ENCODE results near the gene KLHL30. TPM values are rescaled to one million over a fixed set of nuclear protein-coding genes. Genes with fewer than 3 reads are reported as not detected.

The KLHL30 gene, protein sequence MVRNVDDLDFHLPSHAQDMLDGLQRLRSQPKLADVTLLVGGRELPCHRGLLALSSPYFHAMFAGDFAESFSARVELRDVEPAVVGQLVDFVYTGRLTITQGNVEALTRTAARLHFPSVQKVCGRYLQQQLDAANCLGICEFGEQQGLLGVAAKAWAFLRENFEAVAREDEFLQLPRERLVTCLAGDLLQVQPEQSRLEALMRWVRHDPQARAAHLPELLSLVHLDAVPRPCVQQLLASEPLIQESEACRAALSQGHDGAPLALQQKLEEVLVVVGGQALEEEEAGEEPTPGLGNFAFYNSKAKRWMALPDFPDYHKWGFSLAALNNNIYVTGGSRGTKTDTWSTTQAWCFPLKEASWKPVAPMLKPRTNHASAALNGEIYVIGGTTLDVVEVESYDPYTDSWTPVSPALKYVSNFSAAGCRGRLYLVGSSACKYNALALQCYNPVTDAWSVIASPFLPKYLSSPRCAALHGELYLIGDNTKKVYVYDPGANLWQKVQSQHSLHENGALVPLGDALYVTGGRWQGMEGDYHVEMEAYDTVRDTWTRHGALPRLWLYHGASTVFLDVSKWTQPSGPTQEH
- not detected for total RNA-seq

- no peak within 1 kb of the TSS for H3K27ac Mint-ChIP-seq
- intact Hi-C loops (cut with micrococcal nuclease) = loop anchor here (1.0 kb wide), 1 partner anchor 170 kb away; no protein-coding TSS in a partner anchor
- no peaks in the 10 kb centered on the region for H3K9me3 Mint-ChIP-seq
- DNase-seq = no peak
- peaks cover 6% of the 10 kb centered on the region for H3K4me1 Mint-ChIP-seq (ENCODE audit: low read depth)
- H3K27me3 Mint-ChIP-seq (ENCODE audit: low read depth) = no peaks in the 10 kb centered on the region
- H3K36me3 Mint-ChIP-seq (ENCODE audit: low read depth) = no peaks in the 10 kb centered on the region
- CTCF ChIA-PET = interaction anchor here (0.6 to 1.6 kb wide), 7 partner anchors 14 to 304 kb away, joined by 3 to 7 read pairs (median 3); no protein-coding TSS in a partner anchor
- no peak within 1 kb of the TSS for H3K4me3 Mint-ChIP-seq
Measured at GRCh38 chr2:238138331-238139195, at the start of gene KLHL30. KLHL30 (plus strand) TSS chr2:238138668; CDS start chr2:238140755, 2,087 bp downstream.

- H3K36me3 Mint-ChIP-seq (ENCODE audit: low read depth) = peaks cover 21% of the 10 kb centered on the region
- no peaks in the 10 kb centered on the region for H3K4me1 Mint-ChIP-seq (ENCODE audit: low read depth)
- intact Hi-C loops (cut with micrococcal nuclease) = no loop called here
- no peaks in the 10 kb centered on the region for H3K9me3 Mint-ChIP-seq
- DNase-seq = no peak
- H3K27ac Mint-ChIP-seq = no peak overlapping the region
- H3K4me3 Mint-ChIP-seq = no peak overlapping the region
- CTCF ChIA-PET = interaction anchor here (1.1 kb wide), 1 partner anchor 23 kb away, joined by 3 read pairs; no protein-coding TSS in a partner anchor
- no peaks in the 10 kb centered on the region for H3K27me3 Mint-ChIP-seq (ENCODE audit: low read depth)
Measured at GRCh38 chr2:238090887-238091286, 47.6 kb upstream of the KLHL30 start.

DNA sequence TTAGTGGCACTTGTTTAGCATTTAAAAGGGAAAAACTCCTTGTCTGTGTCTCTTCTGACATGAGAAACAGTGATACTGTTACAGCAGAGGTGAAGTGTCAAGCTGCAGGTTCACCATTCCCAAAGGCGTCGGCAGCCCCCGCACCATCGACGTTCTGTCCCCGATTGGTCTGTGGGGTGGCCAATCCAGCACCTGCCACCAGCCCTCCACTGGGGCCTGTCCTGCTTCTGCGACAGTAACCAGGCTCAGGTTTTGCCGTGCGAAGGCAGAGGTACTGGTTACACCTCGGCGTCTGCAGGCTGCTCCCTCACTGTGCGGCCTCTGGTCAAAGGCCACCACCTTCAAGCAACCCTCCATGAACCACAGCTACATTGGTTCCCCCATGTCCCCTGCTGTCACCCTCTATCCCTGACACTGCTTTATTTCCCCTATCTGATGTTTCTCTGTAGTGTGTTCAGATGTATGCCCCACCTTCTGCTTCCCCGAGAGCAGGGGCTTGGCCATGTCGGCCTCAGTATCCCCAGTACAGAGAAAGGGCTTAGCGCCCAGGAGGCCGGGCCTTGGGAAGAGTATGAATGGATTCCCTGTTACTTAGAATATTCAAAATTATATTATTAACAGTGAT lies 46.9 kb upstream of the KLHL30 start:
- DNase-seq = no peak
- CTCF ChIA-PET = interaction anchor here (1.1 kb wide), 1 partner anchor 24 kb away, joined by 3 read pairs; no protein-coding TSS in a partner anchor
- Mint-ChIP-seq H3K9me3 (no peaks in the 10 kb centered on the region), H3K27ac (no peak overlapping the region), H3K27me3 (ENCODE audit: low read depth) (no peaks in the 10 kb centered on the region), H3K36me3 (ENCODE audit: low read depth) (peaks cover 20% of the 10 kb centered on the region), H3K4me3 (no peak overlapping the region), H3K4me1 (ENCODE audit: low read depth) (no peaks in the 10 kb centered on the region)
- intact Hi-C loops (cut with micrococcal nuclease) = no loop called here

DNA sequence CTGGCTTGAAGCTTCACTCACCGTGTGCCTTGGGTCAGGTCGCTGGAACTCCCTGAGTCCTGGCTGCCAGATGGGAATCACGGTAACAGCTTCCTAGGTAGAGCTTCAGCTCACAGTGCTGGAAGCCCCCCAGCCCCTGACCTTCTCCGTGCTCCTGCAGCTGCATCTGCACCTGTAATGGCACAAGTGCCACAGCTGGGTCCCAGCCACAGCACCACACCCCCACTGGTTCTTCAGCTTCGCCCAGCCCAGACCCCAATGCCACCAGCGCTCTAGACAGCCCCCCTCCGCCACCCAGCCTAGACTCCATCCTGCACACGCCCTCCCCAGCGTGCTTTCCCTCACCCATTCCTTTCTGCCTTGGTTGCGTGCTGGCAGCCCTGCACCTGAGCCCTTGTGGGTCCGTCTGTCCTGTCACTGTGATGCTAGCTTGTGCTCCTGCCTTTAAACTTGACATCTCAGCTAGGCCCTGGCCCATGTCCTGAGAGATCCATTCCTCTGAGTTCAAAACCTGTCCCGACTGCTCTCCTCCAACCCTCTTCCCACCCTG lies 45.9 kb upstream of the KLHL30 start:
- no peak overlapping the region for H3K27ac Mint-ChIP-seq
- H3K9me3 Mint-ChIP-seq = no peaks in the 10 kb centered on the region
- peaks cover 17% of the 10 kb centered on the region for H3K36me3 Mint-ChIP-seq (ENCODE audit: low read depth)
- no peak overlapping the region for H3K4me3 Mint-ChIP-seq
- CTCF ChIA-PET = no interaction called here
- no peaks in the 10 kb centered on the region for H3K4me1 Mint-ChIP-seq (ENCODE audit: low read depth)
- DNase-seq = peak; percentile 1
- H3K27me3 Mint-ChIP-seq (ENCODE audit: low read depth) = no peaks in the 10 kb centered on the region
- intact Hi-C loops (cut with micrococcal nuclease) = no loop called here

GRCh38 chr2:238093181-238094140 lies 45.0 kb upstream of the KLHL30 start:
- Mint-ChIP-seq H3K27ac (no peak overlapping the region), H3K9me3 (no peaks in the 10 kb centered on the region), H3K36me3 (ENCODE audit: low read depth) (peaks cover 21% of the 10 kb centered on the region), H3K27me3 (ENCODE audit: low read depth) (no peaks in the 10 kb centered on the region), H3K4me1 (ENCODE audit: low read depth) (no peaks in the 10 kb centered on the region), H3K4me3 (no peak overlapping the region)
- DNase-seq = no peak
- CTCF ChIA-PET = no interaction called here
- intact Hi-C loops (cut with micrococcal nuclease) = no loop called here

DNA sequence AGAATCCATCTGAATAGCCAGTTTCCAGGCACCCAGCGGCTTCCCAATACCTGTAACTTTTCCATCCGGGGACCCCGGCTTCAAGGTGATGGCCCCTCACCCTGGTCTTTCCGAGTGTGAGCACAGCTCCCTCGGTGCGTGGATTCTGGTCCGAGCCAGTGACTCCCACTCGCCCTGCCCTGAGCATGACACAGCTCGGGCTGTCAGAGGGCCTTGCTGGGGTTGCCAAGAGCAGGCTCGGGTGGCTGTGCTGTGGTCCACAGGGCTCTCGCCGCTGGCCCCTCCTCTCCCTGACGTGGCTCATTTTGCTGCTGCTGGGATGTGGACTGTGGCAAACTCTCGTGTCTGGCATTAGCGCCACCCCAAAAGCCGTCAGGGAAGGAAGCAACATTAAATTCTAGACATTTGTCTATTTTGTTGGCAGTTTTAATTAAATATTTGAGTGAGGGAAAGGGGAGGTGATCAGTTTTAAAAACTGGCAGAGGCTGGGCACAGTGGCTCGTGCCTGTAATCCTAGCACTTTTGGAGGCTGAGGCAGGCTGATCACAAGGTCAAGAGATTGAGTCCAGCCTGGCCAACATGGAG lies 43.9 kb upstream of the KLHL30 start:
- no peaks in the 10 kb centered on the region for H3K27me3 Mint-ChIP-seq (ENCODE audit: low read depth)
- CTCF ChIA-PET = no interaction called here

GRCh38 chr2:238095143-238095542 lies 43.3 kb upstream of the KLHL30 start:
- CTCF ChIA-PET = interaction anchor here (0.6 kb wide), 1 partner anchor 158 kb away, joined by 3 read pairs; no protein-coding TSS in a partner anchor
- H3K9me3 Mint-ChIP-seq = no peaks in the 10 kb centered on the region

More for the DNA sequence above, 43.9 kb upstream of the KLHL30 start:
- Mint-ChIP-seq H3K4me3 (no peak overlapping the region), H3K9me3 (no peaks in the 10 kb centered on the region), H3K36me3 (ENCODE audit: low read depth) (peaks cover 21% of the 10 kb centered on the region), H3K4me1 (ENCODE audit: low read depth) (peaks cover 2% of the 10 kb centered on the region), H3K27ac (peak overlapping the region; percentile 36)
- no peak for DNase-seq
- intact Hi-C loops (cut with micrococcal nuclease) = no loop called here

DNA sequence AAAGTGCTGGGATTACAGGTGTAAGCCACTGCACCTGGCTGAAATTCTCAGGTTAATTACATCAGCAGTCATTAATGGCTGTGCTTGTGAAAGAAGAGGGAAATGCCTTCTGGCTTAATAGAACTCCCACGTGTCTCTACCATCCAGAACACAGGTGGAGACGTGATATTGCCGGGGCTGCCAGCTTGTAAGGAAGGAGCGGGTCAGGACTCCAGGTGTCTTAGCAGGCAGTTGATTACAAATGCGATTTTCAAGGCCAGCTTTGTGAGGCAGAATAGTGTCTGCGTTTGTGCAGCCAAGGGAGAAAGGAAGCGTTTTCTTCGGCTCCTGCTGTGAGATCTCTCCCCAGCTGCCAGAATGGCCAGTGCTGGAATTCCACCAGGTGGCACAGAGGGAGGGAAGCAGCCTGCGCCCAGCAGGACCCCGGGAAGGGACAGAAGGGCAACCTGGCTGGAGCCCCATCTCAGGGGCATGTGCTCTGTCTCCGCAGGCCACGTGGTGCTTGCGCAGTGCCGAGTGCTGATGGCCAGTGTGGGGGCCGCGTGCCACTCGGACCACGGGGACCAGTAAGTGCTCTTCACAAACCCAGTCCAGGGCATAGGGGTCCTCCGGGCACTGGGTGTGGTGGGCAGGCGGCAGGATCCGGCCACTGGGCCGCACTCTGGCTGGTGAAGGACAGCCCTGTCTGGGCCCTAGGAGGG lies 42.0 kb upstream of the KLHL30 start:
- H3K27ac Mint-ChIP-seq = no peak overlapping the region

More at GRCh38 chr2:238095143-238095542, 43.3 kb upstream of the KLHL30 start:
- peaks cover 2% of the 10 kb centered on the region for H3K4me1 Mint-ChIP-seq (ENCODE audit: low read depth)
- H3K27ac Mint-ChIP-seq = no peak overlapping the region
- DNase-seq = no peak
- H3K4me3 Mint-ChIP-seq = no peak overlapping the region
- no peaks in the 10 kb centered on the region for H3K27me3 Mint-ChIP-seq (ENCODE audit: low read depth)
- H3K36me3 Mint-ChIP-seq (ENCODE audit: low read depth) = peaks cover 21% of the 10 kb centered on the region
- intact Hi-C loops (cut with micrococcal nuclease) = no loop called here

GRCh38 chr2:238097201-238097987 lies 41.1 kb upstream of the KLHL30 start:
- Mint-ChIP-seq H3K27ac (no peak overlapping the region), H3K9me3 (no peaks in the 10 kb centered on the region), H3K4me3 (no peak overlapping the region), H3K27me3 (ENCODE audit: low read depth) (no peaks in the 10 kb centered on the region), H3K36me3 (ENCODE audit: low read depth) (peaks cover 16% of the 10 kb centered on the region), H3K4me1 (ENCODE audit: low read depth) (peaks cover 2% of the 10 kb centered on the region)
- CTCF ChIA-PET = no interaction called here
- no peak for DNase-seq
- intact Hi-C loops (cut with micrococcal nuclease) = no loop called here

More for the DNA sequence above, 42.0 kb upstream of the KLHL30 start:
- intact Hi-C loops (cut with micrococcal nuclease) = no loop called here
- no peaks in the 10 kb centered on the region for H3K27me3 Mint-ChIP-seq (ENCODE audit: low read depth)
- no peak for DNase-seq
- H3K4me3 Mint-ChIP-seq = no peak overlapping the region
- H3K4me1 Mint-ChIP-seq (ENCODE audit: low read depth) = peaks cover 2% of the 10 kb centered on the region
- H3K9me3 Mint-ChIP-seq = no peaks in the 10 kb centered on the region
- CTCF ChIA-PET = no interaction called here
- peaks cover 17% of the 10 kb centered on the region for H3K36me3 Mint-ChIP-seq (ENCODE audit: low read depth)

All from activated naive CD4-positive, alpha-beta T cell treated with anti-CD3 and anti-CD28 coated beads for 36 hours (primary cell).